Bone marrow (tissue), 2 donors: Measurements from ENCODE around the gene DRD1.
"Not testable (repeated sequence)": the region's sequence is repeated elsewhere in the genome, so short reads cannot be mapped to it uniquely, and the experiment has no call there.

Experiments
- DNase-seq, 2 donors: peaks; one replicate each; lab custom pipeline; 2025; lab: John Stamatoyannopoulos, UW

Gene DRD1

DNA sequence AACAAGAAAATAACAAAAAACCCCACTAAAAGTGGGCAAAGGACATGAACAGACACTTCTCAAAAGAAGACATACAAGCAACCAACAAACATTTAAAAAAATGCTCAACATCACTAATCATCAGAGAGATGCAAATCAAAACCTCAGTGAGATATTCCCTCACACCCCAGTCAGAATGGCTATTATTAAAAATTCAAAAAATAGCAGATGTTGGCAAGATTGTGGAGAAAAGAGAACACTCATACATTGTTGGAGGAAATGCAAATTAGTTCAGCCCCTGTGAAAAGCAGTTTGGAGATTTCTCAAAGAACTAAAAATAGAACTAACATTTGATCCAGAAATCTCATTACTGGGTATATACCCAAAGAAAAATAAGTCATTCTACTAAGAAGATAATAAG is 19.4 kb downstream of the DRD1 start:
- DNase-seq = not testable (repeated sequence)

DNA sequence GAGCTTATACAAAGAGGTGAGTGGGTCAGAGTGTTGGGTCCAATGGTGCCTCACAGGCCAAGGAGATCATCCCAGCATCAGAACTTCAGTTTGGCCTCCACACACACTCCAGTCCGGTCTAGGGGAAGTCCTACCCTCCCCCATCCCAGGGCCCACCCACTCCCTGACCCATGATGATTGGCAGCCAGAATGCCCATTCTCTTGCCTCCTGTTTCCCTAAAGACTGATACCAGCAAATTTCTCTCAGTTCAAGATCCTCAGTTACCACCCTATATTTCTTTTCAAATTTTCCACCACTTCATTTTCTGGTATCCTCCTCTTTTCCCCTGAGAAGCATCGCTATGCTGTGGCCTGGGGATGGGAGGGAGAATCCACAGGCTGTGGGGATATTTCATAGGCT is 21.9 kb downstream of the DRD1 start:
- no peak for DNase-seq

DNA sequence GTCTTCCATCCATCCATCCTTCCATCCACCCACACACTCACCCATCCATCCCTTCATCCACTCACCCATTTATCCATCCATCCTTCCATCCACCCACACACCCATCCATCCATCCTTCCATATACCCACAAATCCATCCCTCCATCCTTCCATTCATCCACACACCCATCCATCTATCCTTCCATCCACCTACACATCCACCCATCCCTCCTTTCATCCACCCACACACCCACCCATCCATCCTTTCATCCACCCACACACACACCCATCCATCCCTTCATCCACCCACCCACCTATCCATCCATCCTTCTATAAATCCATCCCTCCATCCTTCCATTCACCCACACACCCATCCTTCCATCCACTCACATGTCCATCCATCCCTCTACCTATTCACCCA is 23.6 kb downstream of the DRD1 start:
- no peak for DNase-seq

DNA sequence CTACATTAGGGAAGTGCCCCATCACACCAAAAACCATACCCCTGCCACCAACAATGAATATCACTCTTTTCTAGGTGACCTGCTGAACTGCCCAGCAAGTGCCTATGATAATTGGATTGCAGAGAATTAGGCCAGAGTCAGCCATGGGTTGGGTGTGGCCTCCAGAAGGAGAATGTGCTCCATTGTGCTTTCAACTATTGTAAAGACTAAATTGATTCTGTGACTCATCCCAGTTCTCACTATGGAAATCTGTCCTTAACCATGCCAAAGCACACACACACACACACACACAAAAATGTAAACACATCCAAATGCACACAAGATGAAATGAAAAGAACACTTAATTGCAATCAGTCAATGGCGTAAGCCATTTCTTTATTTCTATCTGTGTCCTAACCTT is 25.7 kb downstream of the DRD1 start:
- DNase-seq = no peak

DNA sequence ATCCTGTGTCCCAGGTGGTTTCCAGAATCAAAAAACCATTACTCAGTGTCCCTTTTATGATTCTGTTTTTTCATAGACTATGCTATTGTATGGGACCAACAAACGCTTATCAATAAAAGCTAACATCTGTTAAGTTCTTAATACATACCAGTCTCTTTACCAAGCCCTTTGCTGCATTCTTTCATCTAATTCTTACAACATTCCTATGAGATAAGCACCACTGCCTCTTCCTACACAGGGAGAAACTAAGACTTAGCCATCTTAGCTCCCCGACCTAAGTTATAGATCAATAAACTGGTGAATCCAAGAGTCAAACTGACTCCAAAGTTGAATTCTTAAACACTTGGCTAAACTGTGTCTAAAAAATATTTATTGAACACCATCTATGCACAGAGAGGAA is 26.6 kb downstream of the DRD1 start:
- DNase-seq = no peak

DNA sequence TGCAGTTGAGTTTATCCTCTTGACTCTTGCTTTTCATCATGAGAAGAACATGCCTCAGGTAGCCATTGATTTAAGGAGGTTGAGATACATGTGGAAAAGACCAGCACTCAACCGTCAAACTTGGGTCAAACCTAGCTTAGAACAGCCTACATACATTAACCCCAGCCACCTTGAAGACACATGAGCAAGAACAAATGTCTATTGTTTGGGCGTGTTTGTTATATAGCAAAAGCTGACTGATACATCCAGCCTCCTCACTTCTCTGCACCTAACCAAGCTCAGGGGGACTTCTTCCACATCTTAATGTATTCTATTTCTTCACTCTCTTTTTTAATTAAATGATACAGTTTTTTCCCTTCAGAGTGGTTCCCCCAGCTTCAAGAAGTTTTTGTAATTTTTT is 28.7 kb downstream of the DRD1 start:
- DNase-seq = no peak

DNA sequence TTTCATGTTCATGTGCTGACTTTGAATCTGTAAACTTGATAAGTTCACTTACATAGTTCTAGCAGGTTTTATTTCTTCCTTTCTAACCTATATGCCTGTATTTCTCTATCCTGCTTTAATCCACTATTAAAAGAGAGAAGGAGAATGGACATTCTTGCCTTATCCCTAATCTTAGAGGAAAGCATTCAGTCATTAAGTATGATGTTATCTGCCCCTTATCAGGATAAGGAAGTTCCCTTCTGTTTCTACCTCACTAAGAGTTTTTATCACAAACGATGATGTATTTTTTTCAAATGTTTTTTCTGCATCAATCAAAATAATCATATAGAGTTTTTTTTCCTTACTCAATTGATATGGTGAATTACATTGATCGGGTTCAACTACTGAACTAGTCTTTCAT is 33.1 kb downstream of the DRD1 start:
- DNase-seq = no peak

DNA sequence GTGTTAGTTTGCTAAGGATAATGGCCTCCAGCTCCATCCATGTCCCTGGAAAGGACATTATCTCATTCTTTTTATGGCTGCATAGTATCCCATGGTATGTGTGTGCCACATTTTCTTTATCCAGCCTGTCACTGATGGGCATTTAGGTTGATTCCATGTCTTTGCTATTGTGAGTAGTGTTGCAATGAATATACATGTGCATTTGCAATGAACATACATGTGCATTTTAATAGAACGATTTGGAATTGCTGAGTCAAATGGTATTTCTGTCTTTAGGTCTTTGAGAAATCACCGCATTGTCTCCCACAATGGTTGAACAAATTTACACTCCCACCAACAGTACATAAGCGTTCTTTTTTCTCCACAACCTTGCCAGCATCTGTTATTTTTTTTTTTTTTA is 37.7 kb downstream of the DRD1 start:
- no peak for DNase-seq

DNA sequence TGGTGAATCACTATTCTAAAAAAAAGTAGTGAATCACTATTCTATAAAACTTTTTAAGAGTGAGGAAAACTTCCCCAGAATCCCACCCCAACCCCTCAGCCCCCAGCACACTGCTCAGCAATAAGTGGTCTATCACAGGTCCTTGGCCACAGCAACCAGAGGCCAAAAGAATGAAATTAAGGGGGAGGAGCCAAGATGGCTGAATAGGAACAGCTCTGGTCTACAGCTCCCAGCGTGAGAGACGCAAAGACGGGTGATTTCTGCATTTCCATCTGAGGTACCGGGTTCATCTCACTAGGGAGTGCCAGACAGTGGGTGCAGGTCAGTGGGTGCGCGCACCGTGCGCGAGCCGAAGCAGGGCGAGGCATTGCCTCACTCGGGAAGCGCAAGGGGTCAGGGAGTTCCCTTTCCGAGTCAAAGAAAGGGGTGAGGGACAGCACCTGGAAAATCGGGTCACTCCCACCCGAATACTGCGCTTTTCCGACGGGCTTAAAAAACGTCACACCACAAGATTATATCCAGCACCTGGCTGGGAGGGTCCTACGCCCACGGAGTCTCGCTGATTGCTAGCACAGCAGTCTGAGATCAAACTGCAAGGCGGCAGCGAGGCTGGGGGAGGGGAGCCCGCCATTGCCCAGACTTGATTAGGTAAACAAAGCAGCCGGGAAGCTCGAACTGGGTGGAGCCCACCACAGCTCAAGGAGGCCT is 46.2 kb downstream of the DRD1 start:
- not testable (repeated sequence) for DNase-seq

DNA sequence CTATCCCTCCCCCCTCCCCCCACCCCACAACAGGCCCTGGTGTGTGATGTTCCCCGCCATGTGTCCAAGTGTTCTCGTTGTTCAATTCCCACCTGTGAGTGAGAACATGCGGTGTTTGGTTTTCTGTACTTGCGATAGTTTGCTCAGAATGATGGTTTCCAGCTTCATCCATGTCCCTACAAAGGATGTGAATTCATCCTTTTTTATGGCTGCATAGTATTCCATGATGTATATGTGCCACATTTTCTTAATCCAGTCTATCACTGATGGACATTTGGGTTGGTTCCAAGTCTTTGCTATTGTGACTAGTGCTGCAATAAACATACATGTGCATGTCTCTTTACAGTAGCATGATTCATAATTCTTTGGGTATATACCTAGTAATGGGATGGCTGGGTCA is 48.6 kb downstream of the DRD1 start:
- DNase-seq = not testable (repeated sequence)

DNA sequence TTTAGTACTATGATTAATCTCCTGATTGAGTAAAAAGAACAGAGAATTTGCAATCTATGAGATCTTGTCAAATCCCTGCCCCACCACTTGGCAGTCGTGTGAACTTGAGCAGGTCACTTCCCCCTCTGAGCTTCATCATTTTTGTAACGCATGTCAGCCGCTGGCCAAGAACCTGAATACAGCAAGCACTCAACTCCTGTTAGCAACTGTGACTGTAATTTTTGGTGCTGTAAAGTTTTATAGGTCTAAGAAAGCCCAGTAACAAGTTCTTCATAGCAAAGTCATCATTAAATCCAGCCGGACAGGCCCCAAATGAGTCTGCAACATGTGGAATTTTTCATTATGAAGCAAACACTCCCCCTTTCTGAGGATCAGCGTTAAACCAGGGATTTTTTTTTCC is 49.4 kb downstream of the DRD1 start:
- DNase-seq = no peak

DNA sequence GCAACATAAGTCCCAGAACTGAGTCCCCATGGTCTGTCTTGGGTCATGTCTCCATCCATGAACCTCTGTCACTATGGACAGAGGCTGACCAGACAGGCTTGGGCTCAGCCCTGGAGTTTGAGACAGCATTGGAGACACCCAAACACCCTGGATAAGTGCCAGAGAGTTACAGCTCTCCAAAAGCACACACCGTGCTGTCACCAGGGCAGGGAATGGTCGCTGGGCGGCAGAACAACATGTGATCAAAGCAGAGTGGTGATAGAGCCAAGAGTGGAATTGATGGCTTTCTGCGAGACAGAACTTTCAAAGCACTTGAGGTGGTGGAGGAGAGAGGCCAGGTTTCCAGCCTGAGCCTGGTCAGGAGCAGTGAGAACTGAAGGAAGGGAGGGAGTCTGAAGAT is 50.1 kb downstream of the DRD1 start:
- no peak for DNase-seq

DNA sequence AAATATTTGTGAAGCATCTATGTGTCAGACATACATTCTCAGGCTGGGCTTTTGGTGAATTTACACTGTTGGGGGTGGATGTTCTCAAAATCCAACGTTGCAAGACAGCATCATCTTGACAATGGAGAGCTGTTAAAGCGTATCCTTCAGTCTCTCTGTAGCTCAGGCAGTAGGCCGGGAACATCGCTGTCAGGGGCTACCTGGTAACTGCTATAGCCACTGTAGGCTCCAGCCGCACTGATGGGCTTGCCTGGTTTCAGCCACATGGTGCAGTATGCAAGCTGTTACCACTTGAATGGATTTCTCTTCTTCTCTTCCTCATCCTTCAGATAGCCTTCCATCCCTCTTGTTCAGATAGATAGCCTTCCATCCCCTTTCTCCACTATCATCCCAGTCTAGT is 51.7 kb downstream of the DRD1 start:
- DNase-seq = no peak

DNA sequence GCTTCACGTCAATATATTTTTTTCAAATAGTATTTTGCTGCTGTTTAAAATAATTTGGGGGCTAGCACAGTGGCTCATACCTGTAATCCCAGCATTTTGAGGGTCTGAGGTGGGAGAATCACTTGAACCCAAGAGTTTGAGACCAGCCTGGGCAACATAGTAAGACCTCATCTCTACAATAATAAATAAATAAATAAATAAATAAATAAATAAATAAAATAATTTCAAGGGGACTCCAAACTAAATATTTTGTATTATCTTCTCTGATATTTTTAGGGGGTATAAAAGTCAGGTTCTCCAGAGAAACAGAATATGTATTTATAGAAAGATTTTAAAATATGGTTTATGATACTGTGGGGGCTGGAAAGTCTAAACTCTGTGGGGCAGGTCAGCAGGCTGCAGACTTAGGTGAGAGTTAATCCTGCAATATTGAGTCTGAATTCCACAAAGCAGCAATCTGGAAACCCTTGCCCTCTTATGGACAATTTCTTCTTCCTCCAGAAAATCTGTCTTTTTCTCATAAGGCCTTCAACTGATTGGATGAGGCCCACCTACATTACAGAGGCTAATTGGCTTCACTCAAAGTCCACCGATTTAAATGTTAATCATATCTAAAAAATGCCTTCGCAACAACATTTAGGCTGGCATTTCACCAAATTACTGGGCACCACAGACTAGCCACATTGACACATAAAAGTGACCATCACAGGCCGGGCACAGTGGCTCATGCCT is 53.5 kb downstream of the DRD1 start:
- DNase-seq = no peak
